PC-9 (cell line): ENCODE data around the gene BRD3OS.

Experiments used
- EZH2 ChIP-seq: fragments of 200-600 bp; sonication (generic); IDR thresholded peaks from 2 replicates; pipeline ENCODE4 v1.8.0; 2017; ENCODE audit warnings: antibody characterized with exemption, low read depth
- TF ChIP-seq, protein P1 (sequence below): fragments of 200-600 bp; sonication (generic); conservative IDR thresholded peaks from 2 replicates; pipeline ENCODE4 v1.6.1; 2017; ENCODE audit warnings: mixed run types, antibody characterized with exemption, mild to moderate bottlenecking, moderate library complexity

DNA sequence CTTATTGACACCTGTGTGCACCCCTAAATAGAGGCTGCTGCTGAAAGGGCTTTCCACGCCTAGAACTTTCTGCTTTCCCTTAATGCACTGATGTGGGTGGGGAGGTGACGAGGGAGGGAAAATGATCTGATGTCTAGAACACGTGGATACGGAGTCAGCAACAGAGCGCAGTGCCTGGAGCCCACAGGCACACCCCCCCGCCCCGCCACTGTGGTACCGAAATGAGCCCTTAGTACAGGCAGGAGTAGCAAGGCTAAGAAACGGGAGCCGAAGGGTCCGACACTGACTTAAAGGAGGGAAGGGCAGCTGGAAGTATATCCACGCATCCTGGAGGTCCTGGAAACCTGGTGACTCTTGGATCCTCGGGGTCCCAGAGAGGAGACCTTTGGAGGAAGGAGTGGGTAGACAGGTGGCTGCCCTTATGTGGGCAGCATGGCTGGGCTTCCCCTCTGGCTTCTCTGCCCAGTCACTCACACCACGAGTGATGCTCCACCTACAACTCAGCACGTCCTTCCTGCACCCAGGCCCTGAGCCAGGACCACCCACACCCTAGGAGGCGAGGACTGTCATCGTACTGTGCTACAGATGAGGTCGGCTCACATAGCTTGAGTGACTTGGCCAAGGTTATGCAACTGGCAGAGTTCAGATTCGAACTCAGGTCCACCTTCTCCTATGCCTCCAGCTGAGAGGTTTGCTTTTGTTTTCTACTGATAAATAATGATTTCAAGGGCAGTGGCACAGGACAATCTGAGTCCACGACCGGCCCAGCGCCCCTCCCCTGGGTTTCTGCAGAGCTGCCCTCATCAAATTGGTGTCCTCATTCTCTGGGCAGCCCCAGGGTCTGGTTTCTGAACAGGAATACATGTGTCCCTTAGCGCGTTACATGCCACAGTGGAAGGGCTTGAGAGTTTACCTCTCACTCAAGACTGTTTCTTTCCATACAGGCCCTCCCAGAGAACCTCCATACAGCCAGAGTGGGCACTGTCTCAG, 28.5 kb upstream of the BRD3OS start:
- TF ChIP-seq, protein P1, sequence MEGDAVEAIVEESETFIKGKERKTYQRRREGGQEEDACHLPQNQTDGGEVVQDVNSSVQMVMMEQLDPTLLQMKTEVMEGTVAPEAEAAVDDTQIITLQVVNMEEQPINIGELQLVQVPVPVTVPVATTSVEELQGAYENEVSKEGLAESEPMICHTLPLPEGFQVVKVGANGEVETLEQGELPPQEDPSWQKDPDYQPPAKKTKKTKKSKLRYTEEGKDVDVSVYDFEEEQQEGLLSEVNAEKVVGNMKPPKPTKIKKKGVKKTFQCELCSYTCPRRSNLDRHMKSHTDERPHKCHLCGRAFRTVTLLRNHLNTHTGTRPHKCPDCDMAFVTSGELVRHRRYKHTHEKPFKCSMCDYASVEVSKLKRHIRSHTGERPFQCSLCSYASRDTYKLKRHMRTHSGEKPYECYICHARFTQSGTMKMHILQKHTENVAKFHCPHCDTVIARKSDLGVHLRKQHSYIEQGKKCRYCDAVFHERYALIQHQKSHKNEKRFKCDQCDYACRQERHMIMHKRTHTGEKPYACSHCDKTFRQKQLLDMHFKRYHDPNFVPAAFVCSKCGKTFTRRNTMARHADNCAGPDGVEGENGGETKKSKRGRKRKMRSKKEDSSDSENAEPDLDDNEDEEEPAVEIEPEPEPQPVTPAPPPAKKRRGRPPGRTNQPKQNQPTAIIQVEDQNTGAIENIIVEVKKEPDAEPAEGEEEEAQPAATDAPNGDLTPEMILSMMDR = no peak
- no peak for TF ChIP-seq EZH2
